Measurements from ENCODE around the gene ASTL.

- no peak for TF ChIP-seq CTCF (IDR thresholded peaks at IDR 0.05)
- no peak for TF ChIP-seq EZH2 (IDR thresholded peaks at IDR 0.05)
Observed at GRCh38 chr2:96097951-96098823, 40.1 kb downstream of the ASTL start.

Data from neural progenitor cell (in vitro differentiated cells).